HepG2 (cell line): ENCODE data around the gene BMF. TPM values are rescaled to one million over a fixed set of nuclear protein-coding genes. Genes with fewer than 3 reads are reported as not detected.

Source experiments
- CTCF ChIP-seq: sonication (generic); formaldehyde crosslinking; IDR thresholded peaks from 2 replicates; pipeline ENCODE4 v1.5.0; 2020; ENCODE audit warnings: mild to moderate bottlenecking, missing genetic modification reagents, moderate library complexity
- EP300 ChIP-seq, 3 experiments: sonication (generic) in 1 of 3; formaldehyde crosslinking in 1 of 3; IDR thresholded peaks; 2 replicates each; pipeline versions ENCODE4 v1.5.1 to v1.6.1; 2011 to 2020; ENCODE audit warnings: low read depth in 2 of 3, low read length in 2 of 3, borderline replicate concordance in 1 of 3, improper control_type of control experiment in 1 of 3, mild to moderate bottlenecking in 1 of 3, missing genetic modification reagents in 1 of 3, moderate library complexity in 1 of 3
- ESRRA ChIP-seq: sonication (generic); formaldehyde crosslinking; IDR thresholded peaks from 2 replicates; pipeline ENCODE4 v1.5.1; 2020; ENCODE audit warnings: mild to moderate bottlenecking, low read depth, missing genetic modification reagents
- KAT8 ChIP-seq: IDR thresholded peaks from 2 replicates; pipeline ENCODE4 v1.6.1; 2016; ENCODE audit warnings: missing genetic modification reagents, missing compliant biosample characterization
- MAF1 ChIP-seq: sonication (generic); formaldehyde crosslinking; IDR thresholded peaks from 2 replicates; pipeline ENCODE4 v1.5.0; 2020; ENCODE audit warnings: missing genetic modification reagents, borderline replicate concordance
- MYC ChIP-seq: sonication (generic); formaldehyde crosslinking; IDR thresholded peaks from 2 replicates; pipeline ENCODE4 v1.9.0; 2021; ENCODE audit warnings: missing genetic modification reagents, borderline replicate concordance
- NFRKB ChIP-seq: fragments of 450-650 bp; IDR thresholded peaks from 2 replicates; pipeline ENCODE4 v1.6.1; 2017
- PAXIP1 ChIP-seq: sonication (generic); formaldehyde crosslinking; conservative IDR thresholded peaks from 2 replicates; pipeline ENCODE4 v1.4.0; 2020; ENCODE audit warnings: mild to moderate bottlenecking, missing genetic modification reagents, moderate library complexity
- SP5 ChIP-seq: IDR thresholded peaks from 2 replicates; pipeline ENCODE4 v1.6.1; 2016; ENCODE audit warnings: low read depth, borderline replicate concordance
- SSRP1 ChIP-seq: IDR thresholded peaks from 2 replicates; pipeline ENCODE4 v1.6.1; 2016; ENCODE audit warnings: control low read depth
- TARDBP ChIP-seq: sonication (generic); formaldehyde crosslinking; IDR thresholded peaks from 2 replicates; pipeline ENCODE4 v1.8.0; 2022; ENCODE audit warnings: mild to moderate bottlenecking, missing genetic modification reagents
- TBX2 ChIP-seq: sonication (generic); formaldehyde crosslinking; IDR thresholded peaks from 2 replicates; pipeline ENCODE4 v1.5.0; 2020; ENCODE audit warnings: missing genetic modification reagents, mild to moderate bottlenecking, borderline replicate concordance
- ZBTB7B ChIP-seq: sonication (generic); formaldehyde crosslinking; IDR thresholded peaks from 2 replicates; pipeline ENCODE4 v1.4.0; 2020; ENCODE audit warnings: missing genetic modification reagents
- ZNF383 ChIP-seq: sonication (generic); formaldehyde crosslinking; IDR thresholded peaks from 2 replicates; pipeline ENCODE4 v1.4.0; 2020; ENCODE audit warnings: missing genetic modification reagents, mild to moderate bottlenecking, borderline replicate concordance
- ZNF501 ChIP-seq: sonication (generic); formaldehyde crosslinking; IDR thresholded peaks from 2 replicates; pipeline ENCODE4 v1.5.1; 2020; ENCODE audit warnings: mild to moderate bottlenecking, moderate library complexity, missing genetic modification reagents
- ZSCAN21 ChIP-seq: sonication (generic); formaldehyde crosslinking; IDR thresholded peaks from 2 replicates; pipeline ENCODE4 v1.8.0; 2022; ENCODE audit warnings: mild to moderate bottlenecking, missing genetic modification reagents, moderate library complexity, borderline replicate concordance
- polyA plus RNA-seq, 8 experiments: library from polyadenylated mRNA; depleted of rRNA in 3 of 8; stranded (reverse) in 7 of 8; unstranded in 1 of 8; fragments of >200 nt; fragmentation: Illumina TruSeq in 4 of 8; extraction: Trizol in 4 of 8; gene quantifications; 2 replicates each; pipeline versions ENCODE4 v1.2.1 to v1.2.3, GENCODE V29; 2011 to 2016; ENCODE audit warnings: low read depth in 4 of 8, missing spikeins in 1 of 8, mixed read lengths in 1 of 8; ENCODE audit not compliant: insufficient read depth in 1 of 8
- total RNA-seq, 5 experiments: library from RNA; depleted of rRNA; stranded (reverse); fragments of >200 nt; fragmentation: Illumina TruSeq; extraction: Trizol; gene quantifications; 2 replicates each; pipeline ENCODE4 v1.2.3, GENCODE V29; 2016; ENCODE audit warnings: low read depth in 1 of 5
- TF ChIP-seq, protein P1 (sequence below): sonication (generic); formaldehyde crosslinking; IDR thresholded peaks from 2 replicates; pipeline ENCODE4 v1.4.0; 2020; ENCODE audit warnings: missing genetic modification reagents
- TF ChIP-seq, protein P2 (sequence below): sonication (generic); formaldehyde crosslinking; IDR thresholded peaks from 2 replicates; pipeline ENCODE4 v1.4.0; 2020; ENCODE audit warnings: mild to moderate bottlenecking, missing genetic modification reagents
- TF ChIP-seq, protein P3 (sequence below): IDR thresholded peaks from 2 replicates; pipeline ENCODE4 v1.6.1; 2016; ENCODE audit warnings: mild to moderate bottlenecking, missing biosample characterization, missing genetic modification reagents

The BMF gene
- total and polyA plus RNA-seq, 2 of the 13 experiments (the other 11 are each of a cell fraction or from before 2014, with no cell fraction given), result 8.7 to 15.9 TPM

DNA sequence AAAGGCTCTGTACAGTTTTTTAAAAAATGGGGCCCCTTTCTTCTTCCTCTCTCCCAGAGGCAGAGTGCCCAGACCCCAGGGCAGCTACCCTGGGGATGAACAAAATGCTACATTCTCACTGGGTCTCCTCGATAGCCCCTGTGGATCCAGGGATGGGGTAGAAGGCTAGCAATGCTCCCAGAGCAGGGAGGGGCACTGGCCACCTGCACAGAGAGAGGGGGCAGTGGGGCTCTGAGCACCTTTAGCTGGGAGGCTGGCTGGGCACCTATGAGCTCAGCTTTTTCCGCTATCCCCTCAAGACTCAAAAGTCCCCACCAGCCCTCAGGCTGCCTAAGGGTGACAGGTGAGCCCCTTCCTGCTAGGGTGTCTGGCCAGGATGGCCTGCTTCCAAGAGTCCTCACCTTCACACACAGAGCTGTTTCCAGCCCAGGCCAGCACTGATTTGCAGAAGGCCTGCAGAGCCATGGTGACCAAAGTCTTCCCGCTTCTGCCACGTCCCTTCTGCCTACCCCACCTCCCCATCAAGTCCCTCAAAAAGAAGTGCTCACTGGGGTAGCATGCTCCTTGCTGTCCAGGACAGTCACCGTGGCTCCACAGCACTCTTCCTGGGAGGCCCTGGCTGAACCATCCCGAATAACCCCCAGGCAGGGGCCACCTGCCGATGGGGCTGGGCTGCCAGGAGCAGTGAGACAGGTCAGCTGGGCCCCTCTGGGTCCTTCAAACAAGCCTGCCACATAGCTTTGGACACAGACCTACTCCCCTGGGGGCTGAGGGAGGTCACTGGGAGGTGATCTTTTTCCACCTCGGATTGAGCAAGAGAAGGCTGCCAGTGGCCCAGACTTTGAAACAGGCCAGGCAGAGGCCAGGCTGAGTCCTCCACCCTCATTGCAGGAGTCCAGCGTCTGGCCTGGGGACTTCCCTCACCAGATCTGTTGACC, 20.4 kb downstream of the BMF start (continued):
- TF ChIP-seq TBX2 (CRISPR knock-in tag) (peak; percentile 86; the same call in 1 of the 2 replicates), ZBTB7B (peak; percentile 95), NFRKB (no peak), MAF1 (CRISPR knock-in tag) (no peak), TARDBP (CRISPR knock-in tag) (peak; percentile 55), ZNF501 (CRISPR knock-in tag) (peak; percentile 93; the same call in 1 of the 2 replicates), SSRP1 (CRISPR knock-in tag) (peak; percentile 66; the same call in 1 of the 2 replicates), PAXIP1 (CRISPR knock-in tag) (peak; percentile 90), ZSCAN21 (CRISPR knock-in tag) (peak; percentile 49; the same call in 1 of the 2 replicates), CTCF (CRISPR knock-in tag) (peak; percentile 37), ZNF383 (CRISPR knock-in tag) (0 out of 2 replicates have a peak, but pooled peaks have one; percentile 75), EP300 (IDR thresholded peaks at IDR 0.05; ENCODE audit: low read depth in 2 of 2, low read length in 2 of 2) (peak in 1 of 2 experiments; percentile 56; a peak in 2 of 4 replicates), EP300 (CRISPR knock-in tag; IDR thresholded peaks at IDR 0.05; ENCODE audit: borderline replicate concordance) (no peak; the same call in 1 of the 2 replicates), KAT8 (peak; percentile 45; the same call in 1 of the 2 replicates), ESRRA (CRISPR knock-in tag) (peak; percentile 93), SP5 (peak; percentile 67; the same call in 1 of the 2 replicates), MYC (peak; percentile 22; the same call in 1 of the 2 replicates)
- TF ChIP-seq, protein P1, sequence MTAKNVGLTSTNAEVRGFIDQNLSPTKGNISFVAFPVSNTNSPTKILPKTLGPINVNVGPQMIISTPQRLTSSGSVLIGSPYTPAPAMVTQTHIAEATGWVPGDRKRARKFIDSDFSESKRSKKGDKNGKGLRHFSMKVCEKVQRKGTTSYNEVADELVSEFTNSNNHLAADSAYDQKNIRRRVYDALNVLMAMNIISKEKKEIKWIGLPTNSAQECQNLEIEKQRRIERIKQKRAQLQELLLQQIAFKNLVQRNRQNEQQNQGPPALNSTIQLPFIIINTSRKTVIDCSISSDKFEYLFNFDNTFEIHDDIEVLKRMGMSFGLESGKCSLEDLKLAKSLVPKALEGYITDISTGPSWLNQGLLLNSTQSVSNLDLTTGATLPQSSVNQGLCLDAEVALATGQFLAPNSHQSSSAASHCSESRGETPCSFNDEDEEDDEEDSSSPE (CRISPR knock-in tag), result 0 out of 2 replicates have a peak, but pooled peaks have one; percentile 48
- TF ChIP-seq, protein P2, sequence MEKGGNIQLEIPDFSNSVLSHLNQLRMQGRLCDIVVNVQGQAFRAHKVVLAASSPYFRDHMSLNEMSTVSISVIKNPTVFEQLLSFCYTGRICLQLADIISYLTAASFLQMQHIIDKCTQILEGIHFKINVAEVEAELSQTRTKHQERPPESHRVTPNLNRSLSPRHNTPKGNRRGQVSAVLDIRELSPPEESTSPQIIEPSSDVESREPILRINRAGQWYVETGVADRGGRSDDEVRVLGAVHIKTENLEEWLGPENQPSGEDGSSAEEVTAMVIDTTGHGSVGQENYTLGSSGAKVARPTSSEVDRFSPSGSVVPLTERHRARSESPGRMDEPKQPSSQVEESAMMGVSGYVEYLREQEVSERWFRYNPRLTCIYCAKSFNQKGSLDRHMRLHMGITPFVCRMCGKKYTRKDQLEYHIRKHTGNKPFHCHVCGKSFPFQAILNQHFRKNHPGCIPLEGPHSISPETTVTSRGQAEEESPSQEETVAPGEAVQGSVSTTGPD, result peak; percentile 87
- TF ChIP-seq, protein P3, sequence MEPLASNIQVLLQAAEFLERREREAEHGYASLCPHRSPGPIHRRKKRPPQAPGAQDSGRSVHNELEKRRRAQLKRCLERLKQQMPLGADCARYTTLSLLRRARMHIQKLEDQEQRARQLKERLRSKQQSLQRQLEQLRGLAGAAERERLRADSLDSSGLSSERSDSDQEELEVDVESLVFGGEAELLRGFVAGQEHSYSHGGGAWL, result peak; percentile 33; the same call in 1 of the 2 replicates
